B cell (primary cell): ENCODE measurements around the gene ADGRV1. TPM values are rescaled to one million over a fixed set of nuclear protein-coding genes. Genes with fewer than 3 reads are reported as not detected.

Source experiments
- ATAC-seq: fragments of 200-7000 bp; cut with Tn5 transposase; one replicate; pipeline ENCODE4 v1.10.0; 2021; ENCODE audit warnings: low read depth, mild to moderate bottlenecking, moderate number of reproducible peaks, moderate library complexity
- CTCF ChIA-PET: fragments of 350-600 bp; sonication (Branson Sonifier 250); formaldehyde crosslinking; loops from one replicate; lab custom pipeline; 2021; ENCODE audit warnings: antibody characterized with exemption, inconsistent platforms; lab: Charles Lee
- POLR2A ChIA-PET: fragments of 350-600 bp; sonication (Branson Sonifier 250); formaldehyde crosslinking; loops from one replicate; lab custom pipeline; 2021; ENCODE audit warnings: antibody characterized with exemption; lab: Charles Lee
- DNase-seq: peaks from one replicate; pipeline ENCODE4 v3.0.0; 2013
- H2AFZ ChIP-seq: 2 replicates; pipeline ENCODE4 v1.6.1; 2012; ENCODE audit warnings: mild to moderate bottlenecking, low read depth, low read length; ENCODE audit not compliant: insufficient read depth, poor library complexity, severe bottlenecking
- H3K27ac ChIP-seq, 2 donors: 1 replicate in 1 of 2; 2 replicates in 1 of 2; pipeline ENCODE4 v1.5.1; 2012 to 2013; ENCODE audit warnings: low read length in 2 of 2, mild to moderate bottlenecking in 2 of 2, moderate library complexity in 1 of 2
- H3K27me3 ChIP-seq, 4 experiments: fragments of 200-600 bp in 1 of 4; sonication (generic) in 1 of 4; replicated peaks in 1 of 4; 1 replicate in 2 of 4; 2 replicates in 2 of 4; pipeline versions ENCODE4 v1.6.1 to v1.7.0; 2013 to 2016; ENCODE audit warnings: low read length in 3 of 4, mild to moderate bottlenecking in 2 of 4, mixed read lengths in 1 of 4, moderate library complexity in 1 of 4; ENCODE audit not compliant: insufficient read depth in 4 of 4, control insufficient read depth in 3 of 4; ENCODE audit errors: control extremely low read depth in 1 of 4
- H3K36me3 ChIP-seq, 2 experiments: replicated peaks in 1 of 2; 1 replicate in 1 of 2; 2 replicates in 1 of 2; pipeline versions ENCODE4 v1.6.1 to v1.7.1; 2013; ENCODE audit warnings: low read length in 1 of 2; ENCODE audit not compliant: insufficient read depth in 2 of 2, control insufficient read depth in 1 of 2; ENCODE audit errors: control extremely low read depth in 1 of 2, extremely low read depth in 1 of 2
- H3K4me1 ChIP-seq, 2 donors: fragments of 200-600 bp in 1 of 2; sonication (generic) in 1 of 2; 1 replicate in 1 of 2; 2 replicates in 1 of 2; pipeline versions ENCODE4 v1.5.1 to v1.6.1; 2013 to 2017; ENCODE audit warnings: low read length in 2 of 2; ENCODE audit not compliant: control insufficient read depth in 2 of 2, insufficient read depth in 2 of 2
- H3K4me2 ChIP-seq: replicated peaks from 2 replicates; pipeline ENCODE3; 2012; ENCODE audit warnings: mild to moderate bottlenecking, low read depth, low read length; ENCODE audit not compliant: poor library complexity, severe bottlenecking
- H3K4me3 ChIP-seq, 5 experiments: fragments of 200-600 bp in 1 of 5; sonication (generic) in 1 of 5; 1 replicate in 3 of 5; 2 replicates in 2 of 5; pipeline versions ENCODE4 v1.5.1 to v1.7.0; 2011 to 2016; ENCODE audit warnings: low read length in 4 of 5, mild to moderate bottlenecking in 4 of 5, low read depth in 2 of 5, control low read depth in 1 of 5, moderate library complexity in 1 of 5; ENCODE audit not compliant: insufficient read depth in 1 of 5; ENCODE audit errors: control extremely low read depth in 1 of 5, extremely low read depth in 1 of 5
- H3K79me2 ChIP-seq: fragments of 200-600 bp; sonication (generic); one replicate; pipeline ENCODE4 v1.6.0; 2016; ENCODE audit warnings: low read length; ENCODE audit not compliant: control insufficient read depth, insufficient read depth
- H3K9ac ChIP-seq: fragments of 200-600 bp; sonication (generic); 2 replicates; pipeline ENCODE4 v1.6.1; 2017; ENCODE audit warnings: mild to moderate bottlenecking, low read length, moderate library complexity
- H3K9me3 ChIP-seq, 3 donors: one replicate each; pipeline versions ENCODE4 v1.6.1 to v1.7.1; 2013; ENCODE audit warnings: low read length in 2 of 3; ENCODE audit not compliant: control insufficient read depth in 2 of 3, insufficient read depth in 1 of 3; ENCODE audit errors: control extremely low read depth in 1 of 3
- H4K20me1 ChIP-seq: 2 replicates; pipeline ENCODE4 v1.6.0; 2012; ENCODE audit warnings: mild to moderate bottlenecking, low read length; ENCODE audit not compliant: insufficient read depth, control insufficient read depth, poor library complexity, severe bottlenecking
- H3K27ac Mint-ChIP-seq: one replicate; pipeline ENCODE4 v1.8.0; 2021; ENCODE audit warnings: mixed read lengths
- H3K27me3 Mint-ChIP-seq: one replicate; pipeline ENCODE4 v1.8.0; 2021; ENCODE audit warnings: mixed read lengths
- H3K4me1 Mint-ChIP-seq: one replicate; pipeline ENCODE4 v1.8.0; 2021; ENCODE audit warnings: mixed read lengths
- H3K4me3 Mint-ChIP-seq: one replicate; pipeline ENCODE4 v1.8.0; 2021; ENCODE audit warnings: mixed read lengths
- H3K9me3 Mint-ChIP-seq: one replicate; pipeline ENCODE4 v1.8.0; 2022; ENCODE audit warnings: mixed read lengths; ENCODE audit not compliant: insufficient read depth
- CTCF ChIP-seq: fragments of 200-600 bp; IDR thresholded peaks from one replicate; pipeline ENCODE4 v1.8.0; 2022; ENCODE audit warnings: antibody characterized with exemption, mild to moderate bottlenecking
- EZH2 ChIP-seq: IDR thresholded peaks from 2 replicates; pipeline ENCODE4 v1.6.1; 2012; ENCODE audit warnings: borderline replicate concordance, low read depth, mild to moderate bottlenecking, moderate library complexity, low read length; ENCODE audit not compliant: insufficient read depth, poor library complexity, severe bottlenecking
- whole genome bisulfite sequencing: methylation state at CpG from one replicate; pipeline ENCODE4 v1.1.5; 2013; ENCODE audit warnings: missing lambda C conversion rate; ENCODE audit not compliant: insufficient coverage; 5-methylcytosine and 5-hydroxymethylcytosine counted together
- intact Hi-C: fragments of 100-400 bp; cut with micrococcal nuclease; formaldehyde crosslinking; loops from one replicate; pipeline ENCODE4 v1.10.0; 2022
- polyA plus RNA-seq: library from polyadenylated mRNA; depleted of rRNA; stranded (reverse); fragments of >200 nt; gene quantifications from 2 replicates; pipeline ENCODE4 v1.2.3, GENCODE V29; 2012
- total RNA-seq, 2 donors: library from RNA; stranded (reverse); fragments of 120-200 nt in 1 of 2; gene quantifications; 1 replicate in 1 of 2; 2 replicates in 1 of 2; pipeline versions ENCODE4 v1.2.3 to v1.2.4, GENCODE V29; 2013 to 2022

Gene ADGRV1
- total and polyA plus RNA-seq, 2 donors (not counting 1 experiment from before 2014, with no cell fraction given): 0.07 TPM; not detected in 1

- H3K27ac ChIP-seq: no peak overlapping the region
- H3K27me3 ChIP-seq: no peaks in the 10 kb centered on the region
- intact Hi-C loops: no loop called here
- Mint-ChIP-seq H3K4me3 (no peak overlapping the region), H3K9me3 (no peaks in the 10 kb centered on the region), H3K27me3 (no peaks in the 10 kb centered on the region), H3K4me1 (no peaks in the 10 kb centered on the region), H3K27ac (no peak overlapping the region)
- H3K4me1 ChIP-seq: no peaks in the 10 kb centered on the region
- no peak overlapping the region for H2AFZ ChIP-seq
- POLR2A ChIA-PET: no interaction called here
- no peaks in the 10 kb centered on the region for H3K79me2 ChIP-seq
- no peak for TF ChIP-seq CTCF
- no peak for TF ChIP-seq EZH2
- no peak for DNase-seq
- no peaks in the 10 kb centered on the region for H4K20me1 ChIP-seq
- no peaks in the 10 kb centered on the region for H3K36me3 ChIP-seq
- H3K4me3 ChIP-seq: no peak overlapping the region
- ATAC-seq: no peak
- no peaks in the 10 kb centered on the region for H3K9me3 ChIP-seq
- CTCF ChIA-PET: no interaction called here
- no peak overlapping the region for H3K4me2 ChIP-seq
- no peak overlapping the region for H3K9ac ChIP-seq
These were observed 560.2 kb downstream of the ADGRV1 start for GRCh38 chr5:91118796-91119195.

- no peaks in the 10 kb centered on the region for H3K4me1 Mint-ChIP-seq
- no peaks in the 10 kb centered on the region for H3K9me3 Mint-ChIP-seq
- H3K36me3 ChIP-seq: no peaks in the 10 kb centered on the region
- no peak overlapping the region for H3K9ac ChIP-seq
- no peak overlapping the region for H3K4me3 Mint-ChIP-seq
- no peak overlapping the region for H2AFZ ChIP-seq
- no peak overlapping the region for H3K4me2 ChIP-seq
- H3K27ac ChIP-seq: no peak overlapping the region
- H3K4me3 ChIP-seq: no peak overlapping the region
- H4K20me1 ChIP-seq: no peaks in the 10 kb centered on the region
- DNase-seq: no peak
- no peak for TF ChIP-seq EZH2
- no peak for TF ChIP-seq CTCF
- no peak overlapping the region for H3K27ac Mint-ChIP-seq
- H3K27me3 Mint-ChIP-seq: no peaks in the 10 kb centered on the region
- ChIA-PET POLR2A (no interaction called here), CTCF (no interaction called here)
- 92% methylated on average over 4 of the region's 4 CpGs for WGBS
- H3K9me3 ChIP-seq: no peaks in the 10 kb centered on the region
- intact Hi-C loops: no loop called here
- no peaks in the 10 kb centered on the region for H3K27me3 ChIP-seq
- ATAC-seq: no peak
- H3K4me1 ChIP-seq: no peaks in the 10 kb centered on the region
- no peaks in the 10 kb centered on the region for H3K79me2 ChIP-seq
These were observed 560.6 kb downstream of the ADGRV1 start for GRCh38 chr5:91119217-91119616.
